Measurements from ENCODE around the gene CRADD.
"Not testable (repeated sequence)": the region's sequence is repeated elsewhere in the genome, so short reads cannot be mapped to it uniquely, and the experiment has no call there.

CRADD gene

GRCh38 chr12:93882763-93883162 lies 205.6 kb downstream of the CRADD start:
- no peak for DNase-seq

GRCh38 chr12:93883436-93884154 lies 206.4 kb downstream of the CRADD start:
- no peak for DNase-seq

- no peak for DNase-seq
Observed at GRCh38 chr12:93884794-93885460, 207.8 kb downstream of the CRADD start.

- not testable (repeated sequence) for DNase-seq
Observed at GRCh38 chr12:93885973-93886532, 208.9 kb downstream of the CRADD start.

GRCh38 chr12:93886533-93887511 lies 209.6 kb downstream of the CRADD start:
- no peak for DNase-seq

- no peak for DNase-seq
Observed at GRCh38 chr12:93888964-93889363, 211.8 kb downstream of the CRADD start.

GRCh38 chr12:93889516-93890212 lies 212.5 kb downstream of the CRADD start:
- no peak for DNase-seq

GRCh38 chr12:93892423-93893268 lies 215.5 kb downstream of the CRADD start:
- DNase-seq: no peak

GRCh38 chr12:93894391-93895088 lies 217.4 kb downstream of the CRADD start:
- no peak for DNase-seq

GRCh38 chr12:93895089-93895445 lies 217.9 kb downstream of the CRADD start:
- DNase-seq: no peak

- no peak for DNase-seq
Observed at GRCh38 chr12:93896427-93896826, 219.3 kb downstream of the CRADD start.

- DNase-seq: no peak
Observed at GRCh38 chr12:93896952-93897351, 219.8 kb downstream of the CRADD start.

GRCh38 chr12:93901739-93902138 lies 224.6 kb downstream of the CRADD start:
- no peak for DNase-seq

GRCh38 chr12:93902192-93902591 lies 225.0 kb downstream of the CRADD start:
- DNase-seq: no peak

GRCh38 chr12:93902736-93903562 lies 225.8 kb downstream of the CRADD start:
- no peak for DNase-seq

GRCh38 chr12:93904124-93904523 lies 226.9 kb downstream of the CRADD start:
- DNase-seq: no peak

GRCh38 chr12:93908264-93908663 lies 231.1 kb downstream of the CRADD start:
- no peak for DNase-seq

GRCh38 chr12:93908846-93909567 lies 231.8 kb downstream of the CRADD start:
- no peak for DNase-seq

- no peak for DNase-seq
Observed at GRCh38 chr12:93911396-93911795, 234.2 kb downstream of the CRADD start.

Measured in DMS 273 treated with DMSO at 0.1 percent for 48 hours (cell line).